Left renal cortex interstitium (tissue), 4 donors: ENCODE measurements around the gene FAM222B. TPM values are rescaled to one million over a fixed set of nuclear protein-coding genes. Genes with fewer than 3 reads are reported as not detected.
A peak's percentile ranks its signal among the peaks of the same experiment; 100 is the strongest.
"Not testable (repeated sequence)": the region's sequence is repeated elsewhere in the genome, so short reads cannot be mapped to it uniquely, and the experiment has no call there.

Experiments
- DNase-seq, 4 donors: peaks; one replicate each; pipeline ENCODE4 v3.0.0-alpha.2; 2013; ENCODE audit warnings: low read depth in 4 of 4, low spot score in 2 of 4, missing footprints in 1 of 4
- polyA plus RNA-seq, 4 donors: library from polyadenylated mRNA; unstranded; fragments of 120-200 nt; gene quantifications; one replicate each; pipeline ENCODE4 v1.2.1, GENCODE V29; 2013; ENCODE audit not compliant: insufficient read length in 4 of 4

The FAM222B gene
- polyA plus RNA-seq, 4 donors, result 20.1 to 26.2 (median 20.8) TPM

- DNase-seq, result no peak
These were observed 28.5 kb upstream of the FAM222B start for GRCh38 chr17:28871056-28871579.

- DNase-seq, result no peak
These were observed 24.7 kb upstream of the FAM222B start for GRCh38 chr17:28867276-28867675.

DNA sequence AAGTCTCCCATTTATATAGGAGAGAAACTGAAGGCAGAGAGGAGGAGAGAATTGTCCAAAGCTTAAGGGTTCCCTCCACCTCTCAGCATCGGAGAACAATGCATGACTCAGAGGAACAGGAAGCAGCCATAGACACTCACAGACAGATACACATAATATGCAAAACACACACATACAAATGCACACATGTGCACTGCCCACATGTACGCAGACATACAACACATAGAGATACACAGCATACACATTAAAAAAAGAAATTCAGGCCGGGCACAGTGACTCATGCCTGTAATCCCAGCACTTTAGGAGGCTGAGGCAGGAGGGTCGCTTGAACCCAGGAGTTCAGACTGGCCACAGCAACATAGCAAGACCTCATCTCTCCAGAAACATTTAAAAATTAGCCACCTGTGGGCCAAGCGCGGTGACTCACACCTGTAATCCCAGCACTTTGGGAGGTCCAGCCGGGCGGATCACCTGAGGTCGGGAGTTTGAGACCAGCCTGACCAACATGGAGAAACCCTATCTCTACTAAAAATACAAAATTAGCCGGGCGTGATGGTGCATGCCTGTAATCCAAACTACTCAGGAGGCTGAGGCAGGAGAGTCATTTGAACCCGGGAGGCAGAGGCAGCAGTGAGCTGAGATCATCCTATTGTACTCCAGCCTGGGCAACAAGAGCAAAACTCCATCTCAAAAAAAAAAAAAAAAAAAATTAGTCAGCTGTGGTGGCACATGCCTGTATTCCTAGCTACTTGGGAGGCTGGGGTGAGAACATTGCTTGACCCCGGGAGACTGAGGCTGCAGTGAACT lies 23.6 kb upstream of the FAM222B start:
- DNase-seq, result no peak

GRCh38 chr17:28864991-28865849 lies 22.6 kb upstream of the FAM222B start:
- no peak for DNase-seq

DNA sequence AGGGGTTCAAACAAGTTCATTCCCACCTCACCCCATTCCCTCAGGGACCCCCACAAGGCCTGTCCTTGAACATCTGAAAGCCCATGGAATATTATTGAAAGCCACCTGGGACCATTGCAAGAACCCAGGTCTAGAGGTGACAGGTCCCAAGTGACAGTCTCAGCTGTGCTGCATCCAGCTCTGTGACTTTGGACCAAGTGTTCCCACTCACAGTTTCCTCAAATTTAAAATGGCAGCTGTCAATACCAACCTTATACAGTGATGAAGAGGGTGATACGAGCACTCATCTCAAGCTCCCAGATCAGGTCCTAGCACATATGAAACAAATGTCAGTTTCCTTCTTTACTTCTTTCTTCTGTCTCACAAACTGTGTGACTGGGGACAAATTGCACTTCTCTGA lies 21.4 kb upstream of the FAM222B start:
- no peak for DNase-seq

DNA sequence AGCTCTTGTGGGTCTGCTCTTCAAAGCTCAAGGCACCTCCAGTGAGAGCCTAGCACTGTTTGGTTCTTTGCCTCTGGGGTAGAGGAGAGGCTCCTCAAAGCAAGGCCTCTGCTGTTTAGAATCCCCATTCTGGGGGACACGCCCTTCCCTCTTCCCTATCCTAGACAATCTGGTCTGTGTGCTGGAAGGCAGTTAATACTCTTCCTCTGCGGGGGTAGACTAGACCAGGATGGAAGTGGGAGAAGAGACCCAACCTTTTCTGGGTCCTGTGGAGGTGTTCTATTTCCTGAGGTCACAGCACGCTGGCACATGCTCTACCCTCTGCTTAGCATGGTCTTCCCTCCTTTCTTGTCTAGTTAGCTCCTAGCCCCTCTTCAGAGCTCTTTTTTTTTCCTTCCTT lies 20.0 kb upstream of the FAM222B start:
- DNase-seq, result no peak

- DNase-seq, result no peak
These were observed 19.0 kb upstream of the FAM222B start for GRCh38 chr17:28861393-28862203.

- DNase-seq, result no peak
These were observed 17.8 kb upstream of the FAM222B start for GRCh38 chr17:28860363-28860808.

DNA sequence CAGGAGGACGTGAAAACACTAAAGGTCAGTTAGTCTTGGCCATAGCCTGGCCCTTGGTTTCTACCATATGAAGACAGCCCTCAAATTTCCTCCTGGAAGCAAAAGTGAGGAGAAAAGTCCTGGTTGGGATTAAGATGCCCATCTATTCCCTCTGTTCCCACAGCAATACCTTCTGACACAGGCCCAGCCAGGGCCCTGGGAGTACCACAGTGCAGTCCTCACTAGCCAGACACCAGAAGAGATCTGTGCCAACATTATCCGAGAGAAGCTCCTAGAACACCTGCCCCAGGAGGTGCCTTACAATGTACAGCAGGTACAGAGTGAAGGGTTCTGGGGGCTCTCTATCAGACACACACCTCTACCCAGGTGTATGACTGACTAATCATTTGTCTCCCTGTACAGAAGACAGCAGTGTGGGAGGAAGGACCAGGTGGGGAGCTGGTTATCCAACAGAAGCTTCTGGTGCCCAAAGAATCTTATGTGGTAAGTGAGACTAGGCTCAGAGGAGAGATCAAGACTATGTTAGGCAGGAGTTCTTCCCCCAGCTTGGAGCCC lies 16.3 kb upstream of the FAM222B start:
- no peak for DNase-seq

DNA sequence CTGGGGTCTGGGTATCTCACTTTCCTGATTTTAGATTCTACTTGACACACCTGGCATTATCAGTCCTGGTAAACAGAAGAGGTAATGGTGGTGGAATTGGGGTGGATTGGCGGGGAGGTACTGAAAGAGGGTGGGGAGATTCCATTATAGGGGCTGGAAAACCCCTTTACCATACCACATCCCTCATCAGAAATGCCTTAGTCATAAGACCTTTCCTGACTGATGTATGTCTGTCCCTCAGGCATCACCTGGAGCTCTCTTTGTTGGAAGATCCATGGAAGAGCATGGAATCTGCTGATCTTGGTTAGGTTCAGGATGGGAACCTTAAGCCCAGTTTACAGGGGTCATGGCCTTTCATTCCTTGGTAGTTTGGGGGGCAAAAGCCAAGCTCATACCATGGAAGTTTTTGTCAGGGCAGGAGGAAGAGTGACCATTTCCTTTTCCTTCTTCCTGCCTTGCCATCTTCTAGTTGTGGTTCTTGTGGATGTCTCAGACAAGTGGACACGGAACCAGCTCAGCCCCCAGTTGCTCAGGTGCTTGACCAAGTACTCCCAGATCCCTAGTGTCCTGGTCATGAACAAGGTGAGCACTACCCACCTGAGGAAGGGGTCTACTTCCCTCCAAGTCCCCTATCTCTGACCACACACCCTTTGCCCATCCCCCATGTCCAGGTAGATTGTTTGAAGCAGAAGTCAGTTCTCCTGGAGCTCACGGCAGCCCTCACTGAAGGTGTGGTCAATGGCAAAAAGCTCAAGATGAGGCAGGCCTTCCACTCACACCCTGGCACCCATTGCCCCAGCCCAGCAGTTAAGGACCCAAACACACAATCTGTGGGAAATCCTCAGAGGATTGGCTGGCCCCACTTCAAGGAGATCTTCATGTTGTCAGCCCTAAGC lies 15.6 kb upstream of the FAM222B start:
- DNase-seq, result no peak

DNA sequence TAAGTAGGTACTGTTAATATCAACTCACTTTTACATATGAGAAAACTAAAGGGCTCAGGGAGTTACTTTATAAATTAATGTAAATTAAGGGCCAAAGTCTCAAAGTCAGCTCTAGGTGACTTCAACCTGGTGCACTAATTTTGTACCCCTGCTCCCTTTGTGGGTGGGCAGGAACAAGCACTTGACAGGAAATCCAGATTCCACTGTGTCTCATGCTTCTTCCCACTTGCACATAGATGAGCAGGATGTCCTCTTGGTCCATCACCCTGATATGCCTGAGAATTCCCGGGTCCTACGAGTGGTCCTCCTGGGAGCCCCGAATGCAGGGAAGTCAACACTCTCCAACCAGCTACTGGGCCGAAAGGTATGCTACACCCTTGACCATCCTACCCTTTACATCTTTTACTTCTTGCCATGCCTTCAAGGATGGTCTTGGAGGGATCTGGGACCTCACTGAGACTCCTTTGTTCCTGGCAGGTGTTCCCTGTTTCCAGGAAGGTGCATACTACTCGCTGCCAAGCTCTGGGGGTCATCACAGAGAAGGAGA lies 13.5 kb upstream of the FAM222B start:
- no peak for DNase-seq

- DNase-seq, result no peak
These were observed 12.7 kb upstream of the FAM222B start for GRCh38 chr17:28855336-28855679.

DNA sequence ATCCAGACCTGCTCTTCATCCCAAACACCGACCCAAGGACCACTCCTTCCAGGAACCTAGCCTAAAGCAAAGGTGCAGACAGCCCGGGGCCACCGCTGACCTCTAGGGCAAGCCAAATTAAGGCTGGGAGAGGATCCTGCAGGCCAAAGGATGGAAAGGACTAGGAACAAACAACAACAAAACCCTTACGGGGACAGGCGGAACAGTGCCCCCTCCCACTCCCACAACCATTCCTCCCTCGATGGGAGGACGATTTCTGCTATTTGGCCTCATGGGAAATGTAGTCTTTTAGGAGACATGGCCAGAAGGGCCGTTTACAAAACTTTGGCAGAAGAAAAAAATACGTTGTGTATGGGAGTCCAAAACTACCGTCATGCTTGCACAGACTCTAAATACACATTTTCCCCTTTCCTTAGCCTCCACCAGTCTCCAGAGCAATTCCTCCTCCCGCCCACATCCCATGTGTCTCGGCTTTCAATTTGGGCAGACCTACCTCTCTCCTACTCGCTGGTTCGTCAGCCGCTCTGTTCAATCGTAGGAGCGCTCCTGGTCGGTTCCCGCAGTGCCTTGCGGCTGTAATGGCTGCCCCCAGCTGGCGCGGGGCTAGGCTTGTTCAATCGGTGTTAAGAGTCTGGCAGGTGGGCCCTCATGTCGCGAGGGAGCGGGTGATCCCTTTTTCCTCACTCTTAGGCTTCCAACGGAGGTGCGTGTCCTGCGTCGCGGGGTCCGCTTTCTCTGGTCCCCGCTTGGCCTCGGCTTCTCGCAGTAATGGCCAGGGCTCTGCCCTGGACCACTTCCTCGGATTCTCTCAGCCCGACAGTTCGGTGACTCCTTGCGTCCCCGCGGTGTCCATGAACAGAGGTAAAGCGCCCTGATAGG lies 12.1 kb upstream of the FAM222B start, which contains the start of gene ERAL1:
Gene ERAL1, plus strand, starts transcription at position 560 of the 879 bp plus-strand sequence. Its CDS starts 19 bp downstream, at position 579.
- DNase-seq, result peak; percentile 63 to 84 (median 83)

- DNase-seq, result no peak
These were observed 10.7 kb upstream of the FAM222B start for GRCh38 chr17:28853295-28853694.

DNA sequence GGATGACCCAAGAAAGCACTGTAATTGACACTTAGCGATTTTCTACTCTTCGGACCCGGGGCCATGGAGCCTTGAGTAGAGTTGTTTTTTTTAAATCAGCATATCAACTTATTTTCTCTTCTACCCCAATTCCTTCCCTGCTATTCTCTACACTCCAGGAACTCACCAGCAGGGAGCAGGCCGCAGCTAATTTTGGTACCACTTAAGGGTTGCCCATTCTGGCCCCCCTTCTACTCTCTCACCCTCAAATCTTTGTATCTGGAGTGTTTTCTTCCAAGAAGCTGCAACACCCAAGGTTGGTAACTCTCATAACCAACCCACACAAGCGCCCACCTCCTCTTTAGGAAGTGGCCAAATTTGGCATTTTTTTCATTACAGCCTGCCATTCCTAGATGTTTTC lies 6.7 kb upstream of the FAM222B start:
- no peak for DNase-seq

DNA sequence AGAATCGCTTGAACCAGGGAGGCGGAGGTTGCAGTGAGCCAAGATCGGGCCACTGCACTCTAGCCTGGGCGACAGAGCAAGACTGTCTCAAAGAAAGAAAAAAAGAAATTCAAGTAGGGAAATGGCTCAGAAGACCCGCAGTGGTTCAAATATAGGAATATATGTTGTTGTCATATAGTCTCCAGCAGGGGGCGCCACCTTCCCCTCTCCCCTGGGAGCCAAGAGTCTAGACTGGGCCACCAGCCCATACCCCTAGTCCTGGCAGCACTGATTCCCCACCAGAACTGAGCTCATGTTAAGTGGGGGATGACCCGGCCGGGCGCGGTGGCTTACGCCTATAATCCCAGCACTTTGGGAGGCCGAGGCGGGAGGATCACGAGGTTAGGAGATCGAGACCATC lies 6.1 kb upstream of the FAM222B start:
- not testable (repeated sequence) for DNase-seq

- not testable (repeated sequence) for DNase-seq
These were observed 4.1 kb upstream of the FAM222B start for GRCh38 chr17:28846699-28847098.

- DNase-seq, result no peak
These were observed 3.6 kb upstream of the FAM222B start for GRCh38 chr17:28846231-28846630.
